GM18499 (cell line): Measurements from ENCODE around the gene ANHX.

Experiments used
- ATAC-seq: cut with Tn5 transposase; IDR thresholded peaks from one replicate; pipeline ENCODE4 v1.9.1; 2021; ENCODE audit warnings: moderate number of reproducible peaks; ENCODE audit not compliant: insufficient read depth, unreplicated experiment

ANHX gene

DNA sequence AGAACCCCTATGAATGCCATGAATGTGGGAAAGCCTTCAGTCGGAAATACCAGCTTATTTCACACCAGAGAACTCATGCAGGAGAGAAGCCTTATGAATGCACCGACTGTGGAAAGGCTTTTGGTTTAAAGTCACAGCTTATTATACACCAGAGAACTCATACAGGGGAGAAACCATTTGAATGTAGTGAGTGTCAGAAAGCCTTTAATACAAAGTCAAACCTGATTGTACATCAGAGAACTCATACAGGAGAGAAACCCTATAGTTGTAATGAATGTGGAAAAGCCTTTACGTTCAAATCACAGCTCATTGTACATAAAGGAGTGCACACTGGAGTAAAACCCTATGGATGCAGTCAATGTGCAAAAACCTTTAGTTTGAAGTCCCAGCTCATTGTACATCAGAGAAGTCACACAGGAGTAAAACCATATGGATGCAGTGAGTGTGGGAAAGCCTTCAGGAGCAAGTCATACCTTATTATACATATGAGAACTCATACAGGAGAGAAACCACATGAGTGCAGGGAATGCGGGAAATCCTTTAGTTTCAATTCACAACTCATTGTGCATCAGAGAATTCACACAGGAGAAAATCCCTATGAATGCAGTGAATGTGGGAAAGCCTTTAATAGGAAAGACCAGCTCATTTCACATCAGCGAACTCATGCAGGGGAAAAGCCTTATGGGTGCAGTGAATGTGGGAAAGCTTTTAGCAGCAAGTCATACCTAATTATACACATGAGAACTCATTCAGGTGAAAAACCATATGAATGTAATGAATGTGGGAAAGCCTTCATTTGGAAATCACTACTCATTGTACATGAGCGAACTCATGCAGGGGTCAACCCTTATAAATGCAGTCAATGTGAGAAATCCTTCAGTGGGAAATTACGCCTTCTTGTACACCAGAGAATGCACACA, 32.1 kb downstream of the ANHX start:
- ATAC-seq: no peak

DNA sequence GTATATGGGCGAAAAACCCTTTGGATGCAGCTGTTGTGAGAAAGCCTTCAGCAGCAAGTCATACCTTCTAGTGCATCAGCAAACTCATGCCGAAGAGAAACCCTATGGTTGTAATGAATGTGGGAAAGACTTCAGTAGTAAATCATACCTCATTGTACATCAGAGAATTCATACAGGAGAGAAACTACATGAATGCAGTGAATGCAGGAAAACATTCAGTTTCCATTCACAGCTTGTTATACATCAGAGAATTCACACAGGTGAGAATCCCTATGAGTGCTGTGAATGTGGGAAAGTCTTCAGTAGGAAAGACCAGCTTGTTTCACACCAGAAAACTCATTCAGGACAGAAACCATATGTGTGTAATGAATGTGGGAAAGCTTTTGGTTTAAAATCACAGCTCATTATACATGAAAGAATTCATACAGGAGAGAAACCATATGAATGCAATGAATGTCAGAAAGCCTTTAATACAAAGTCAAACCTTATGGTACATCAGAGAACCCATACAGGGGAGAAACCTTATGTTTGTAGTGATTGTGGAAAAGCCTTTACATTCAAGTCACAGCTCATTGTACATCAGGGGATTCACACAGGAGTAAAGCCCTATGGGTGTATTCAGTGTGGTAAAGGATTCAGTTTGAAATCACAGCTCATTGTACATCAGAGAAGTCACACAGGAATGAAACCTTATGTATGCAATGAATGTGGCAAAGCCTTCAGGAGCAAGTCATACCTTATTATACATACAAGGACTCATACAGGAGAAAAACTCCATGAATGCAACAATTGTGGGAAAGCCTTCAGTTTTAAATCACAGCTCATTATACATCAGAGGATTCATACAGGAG, 33.0 kb downstream of the ANHX start:
- no peak for ATAC-seq

DNA sequence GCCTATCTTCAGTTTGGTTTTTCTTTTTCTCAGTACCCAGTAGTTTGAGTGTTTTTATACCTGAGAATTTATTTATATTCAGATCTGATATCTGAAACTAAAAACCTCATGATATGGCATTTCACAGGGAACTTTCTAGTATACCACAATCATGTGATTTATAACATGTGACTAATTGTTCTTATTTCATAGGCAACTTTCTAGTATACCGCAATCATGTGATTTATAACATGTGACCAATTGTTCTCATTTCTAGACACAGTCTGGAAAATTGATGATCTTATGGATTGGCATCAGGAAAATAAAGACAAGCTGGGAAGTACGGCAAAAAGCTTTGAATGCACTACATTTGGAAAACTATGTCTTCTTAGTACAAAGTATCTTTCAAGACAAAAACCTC, 33.8 kb downstream of the ANHX start:
- ATAC-seq: no peak

DNA sequence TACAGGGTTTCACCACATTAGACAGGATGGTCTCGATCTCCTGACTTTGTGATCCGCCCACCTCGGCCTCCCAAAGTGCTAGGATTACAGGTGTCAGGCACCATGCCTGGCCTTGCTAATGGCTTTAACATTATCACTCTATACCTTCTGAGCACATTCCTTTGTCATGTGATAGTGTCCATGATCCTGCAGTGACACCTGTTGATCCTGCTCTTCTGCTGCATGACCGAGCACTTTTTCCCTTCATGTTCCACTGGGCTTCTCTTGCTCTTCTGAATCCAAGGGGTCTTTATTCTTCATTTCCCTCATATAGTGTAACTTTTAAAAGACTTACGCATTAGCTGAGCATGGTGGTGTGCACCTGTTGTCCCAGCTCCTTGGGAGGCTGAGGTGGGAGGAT, 42.8 kb downstream of the ANHX start:
- no peak for ATAC-seq

DNA sequence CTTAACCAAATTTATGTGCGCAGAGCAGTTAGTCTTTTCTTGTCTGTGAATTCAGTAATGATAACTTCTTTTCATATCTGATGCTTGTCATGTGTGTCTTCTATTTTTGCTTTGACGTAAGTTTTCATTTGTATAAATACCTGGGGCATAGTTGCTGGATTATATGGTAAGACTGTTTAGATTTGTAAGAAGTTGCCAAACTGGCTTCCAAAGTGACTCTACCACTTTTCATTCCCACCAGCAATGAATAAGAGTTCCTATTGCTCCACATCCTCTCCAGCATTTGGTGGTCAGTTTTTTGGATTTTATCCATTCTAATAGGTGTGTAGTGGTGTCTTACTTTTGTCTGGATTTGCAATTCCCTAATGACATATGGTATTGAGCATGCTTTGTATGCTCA, 45.5 kb downstream of the ANHX start:
- ATAC-seq: no peak

DNA sequence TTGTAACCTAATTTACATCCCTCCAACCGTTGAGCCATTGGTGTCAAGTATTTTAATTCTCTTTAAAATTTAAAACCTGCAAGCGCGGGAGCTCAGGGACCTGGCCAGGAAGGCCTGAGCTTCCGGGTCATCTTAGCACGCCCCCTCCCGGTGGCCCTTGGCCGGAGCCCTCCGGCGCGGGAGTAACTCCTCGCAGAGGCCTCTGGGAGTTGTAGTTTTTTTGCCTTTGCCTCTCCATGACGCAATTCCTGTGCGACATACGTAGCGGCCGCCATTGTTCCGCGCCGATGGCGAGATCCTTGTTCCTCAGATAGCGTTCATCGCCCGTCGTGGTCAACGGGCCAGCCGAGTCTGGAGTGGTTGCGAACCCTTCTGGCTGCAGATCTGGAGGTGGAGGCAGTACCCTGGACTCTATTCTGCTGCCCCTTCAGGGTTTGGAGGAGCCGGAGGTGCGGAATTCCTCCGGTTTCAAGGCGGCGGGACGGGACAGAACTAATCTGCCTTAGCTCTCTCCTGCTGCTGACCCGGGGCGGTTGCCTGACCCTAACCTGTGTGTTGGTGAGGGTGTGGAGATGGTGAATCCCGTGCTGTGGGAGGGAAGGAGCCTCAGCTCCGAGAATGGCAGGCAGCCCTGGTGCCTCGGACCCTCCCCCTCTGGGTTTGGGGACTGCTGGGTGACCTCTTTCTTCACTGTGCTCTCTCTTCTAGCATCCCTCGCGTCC, 54.3 kb downstream of the ANHX start, which contains the start of gene ZNF268:
TSS of gene ZNF268 (plus strand) at position 258 of the 722 bp plus-strand sequence. CDS start 503 bp downstream, outside the sequence.
- ATAC-seq: peak; percentile 67

DNA sequence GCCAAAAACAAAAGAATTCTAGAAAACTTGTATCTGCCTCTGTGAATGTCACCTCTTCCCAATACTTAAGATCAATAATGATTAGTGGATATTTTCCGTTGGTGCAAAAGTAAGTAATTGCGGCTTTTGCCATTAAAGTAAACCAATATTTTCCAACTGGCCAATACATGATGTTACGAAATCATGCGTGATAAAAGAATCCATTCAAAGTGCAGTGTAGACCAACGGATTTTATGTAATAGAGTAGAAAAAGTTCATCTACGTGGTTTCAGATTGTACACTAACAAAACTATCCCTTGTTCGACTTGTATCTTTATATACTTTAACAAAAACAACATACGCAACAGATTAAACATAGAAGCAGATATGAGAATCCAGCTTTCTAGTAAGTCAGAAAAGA, 55.0 kb downstream of the ANHX start:
- ATAC-seq: no peak

DNA sequence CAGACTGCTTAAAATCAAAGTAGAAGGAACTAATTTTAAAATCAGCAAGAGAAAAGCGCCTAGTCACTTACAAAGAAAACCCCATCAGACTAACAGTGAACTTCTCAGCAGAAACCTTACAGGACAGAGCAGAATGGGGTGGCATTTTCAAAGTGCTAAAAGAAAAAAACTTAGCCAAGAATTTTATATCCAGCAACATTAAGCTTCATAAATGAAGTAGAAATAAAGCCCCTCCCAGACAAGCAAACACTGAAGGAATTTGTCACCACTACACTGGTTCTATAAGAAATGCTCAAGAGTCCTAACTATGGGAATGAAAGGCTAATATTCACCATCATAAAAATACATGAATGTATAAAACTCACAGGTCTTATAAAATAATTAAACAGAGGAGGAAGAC, 60.8 kb downstream of the ANHX start:
- no peak for ATAC-seq

DNA sequence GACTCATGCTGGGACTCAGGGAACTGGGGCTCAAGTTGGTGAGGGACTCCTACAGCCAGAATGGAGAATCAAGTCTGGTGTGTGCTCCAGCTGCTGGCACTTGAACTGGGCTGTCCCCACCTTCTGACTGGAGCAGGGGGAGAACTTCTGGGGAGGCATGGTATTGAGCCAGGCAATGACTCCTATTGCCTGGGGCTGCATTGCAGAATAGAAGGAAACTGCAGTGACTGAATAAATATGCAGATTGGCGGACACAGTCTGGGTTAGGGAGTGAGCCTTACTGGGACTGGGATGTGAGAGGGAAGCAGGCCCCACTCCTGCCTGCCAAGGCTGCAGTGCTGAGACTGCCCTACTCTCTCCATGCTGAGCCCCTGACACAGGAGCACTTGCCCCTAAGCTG, 63.2 kb downstream of the ANHX start:
- ATAC-seq: no peak
